HG03521 (cell line): Measurements from ENCODE around the gene HPCAL1.

ENCODE experiments used
- ATAC-seq: cut with Tn5 transposase; IDR thresholded peaks from one replicate; pipeline ENCODE4 v1.9.1; 2021; ENCODE audit warnings: mild to moderate bottlenecking, moderate library complexity; ENCODE audit not compliant: unreplicated experiment

Gene HPCAL1

DNA sequence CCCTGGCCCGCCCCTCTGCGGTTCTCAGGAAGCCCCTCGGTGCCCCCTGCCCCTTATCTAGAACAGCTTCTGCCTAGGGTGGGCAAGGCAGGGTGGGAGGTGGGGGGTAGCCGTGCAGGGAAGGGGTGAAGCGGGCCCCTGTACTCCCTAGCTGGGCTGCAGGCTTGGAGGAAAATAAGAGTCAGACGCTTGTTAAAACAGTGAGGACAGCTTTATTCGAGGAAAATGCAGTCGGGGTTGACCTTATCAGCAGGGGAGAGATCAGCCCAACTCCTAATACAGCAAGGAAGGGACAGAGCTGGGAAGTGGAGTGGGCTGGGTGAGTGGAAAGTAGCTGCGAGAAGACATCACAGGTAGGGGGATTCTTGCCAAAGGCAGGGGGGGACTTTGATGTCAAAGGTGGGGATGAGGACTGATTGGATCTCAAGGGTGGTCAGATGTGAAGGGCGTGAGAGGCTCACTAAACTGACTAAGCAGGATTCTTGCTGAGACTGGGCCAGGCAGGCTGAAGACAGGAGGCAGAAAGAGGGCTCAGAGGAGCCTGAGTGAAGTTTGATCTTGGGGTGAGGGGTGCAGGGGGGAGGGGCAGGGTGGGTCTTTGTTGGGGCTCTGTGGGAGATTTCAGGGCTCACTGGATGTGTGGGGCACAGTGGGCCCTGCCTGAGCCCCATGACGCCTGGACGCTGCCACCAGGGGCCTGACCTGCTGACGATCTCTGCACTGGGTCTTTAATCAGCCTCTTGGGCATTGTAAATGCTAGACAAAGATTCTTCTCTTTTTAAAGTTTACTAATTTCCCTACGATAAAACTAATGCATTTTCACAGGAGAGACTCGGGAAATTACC is 29.9 kb downstream of the HPCAL1 start:
- ATAC-seq = no peak

DNA sequence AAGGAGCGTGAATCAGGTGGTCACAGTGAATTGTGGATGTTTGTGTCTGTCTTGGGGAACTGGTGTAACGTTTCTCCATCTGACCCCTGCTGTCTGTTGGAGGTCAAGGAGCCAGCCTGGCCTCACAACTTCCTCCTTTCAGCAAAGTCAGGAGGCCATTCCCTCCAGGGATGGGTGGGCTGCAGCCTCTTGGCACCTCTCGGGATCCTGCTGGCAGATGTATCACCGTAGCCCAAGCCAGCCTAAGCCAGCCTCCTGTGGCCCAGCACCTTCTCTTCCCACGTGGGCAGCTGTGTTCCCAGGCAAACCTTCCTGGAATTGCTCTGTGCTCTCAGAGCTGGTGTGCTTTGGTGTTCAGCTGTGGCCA is 30.5 kb downstream of the HPCAL1 start:
- no peak for ATAC-seq

DNA sequence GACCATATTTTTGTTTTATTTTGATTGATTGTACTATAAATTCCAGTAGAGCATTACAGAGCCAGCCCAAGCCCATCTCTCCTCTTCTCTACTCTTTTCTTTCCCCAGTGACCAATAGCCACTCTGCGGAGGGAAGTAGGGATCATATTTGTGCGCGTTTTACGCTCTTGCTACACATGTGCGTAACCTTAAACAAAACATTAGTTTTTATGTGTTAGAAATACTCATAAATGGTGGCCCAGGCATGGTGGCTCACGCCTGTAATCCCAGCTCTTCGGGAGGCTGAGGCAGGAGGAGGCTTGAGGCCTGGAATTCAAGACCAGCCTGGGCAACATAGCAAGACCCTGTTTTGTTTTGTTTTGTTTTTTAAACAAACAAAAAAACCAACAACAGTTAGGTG is 31.3 kb downstream of the HPCAL1 start:
- ATAC-seq = no peak

DNA sequence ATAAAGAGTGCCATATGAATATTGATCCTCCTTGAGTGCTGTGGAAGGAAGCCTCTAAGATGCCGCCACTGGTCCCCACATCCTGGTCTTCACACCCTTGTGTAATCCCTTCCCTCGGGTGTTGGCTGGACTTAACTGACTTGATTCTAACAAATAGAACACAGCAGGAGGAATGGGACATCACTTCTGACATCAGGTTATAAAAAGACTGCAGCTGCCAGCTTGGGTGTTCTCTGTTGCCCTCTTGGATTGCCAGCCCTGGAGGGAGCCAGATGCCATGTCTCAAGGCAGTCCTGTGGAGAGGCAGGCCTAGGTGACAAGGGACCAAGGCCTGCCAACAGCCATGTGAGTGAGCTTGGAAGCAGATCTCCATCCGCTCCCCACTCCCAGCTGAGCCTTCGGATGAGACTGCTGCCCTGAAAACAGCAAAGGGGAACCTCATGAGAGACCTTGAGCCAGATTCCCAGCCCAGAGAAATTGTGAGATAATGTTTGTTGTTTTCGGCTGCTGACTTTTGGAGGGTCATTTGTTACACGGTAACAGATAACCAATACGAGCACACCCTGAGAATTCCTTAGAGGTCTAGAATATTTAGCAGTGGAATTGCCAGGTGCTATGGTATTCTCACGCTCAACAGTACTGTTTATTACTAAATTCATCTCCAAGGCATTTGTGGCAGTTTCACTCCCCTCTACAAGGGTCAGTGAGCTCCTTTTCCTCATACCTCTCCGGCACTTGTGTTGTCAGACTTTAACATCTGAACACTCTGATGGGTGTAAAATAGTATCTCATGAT is 32.5 kb downstream of the HPCAL1 start:
- no peak for ATAC-seq

DNA sequence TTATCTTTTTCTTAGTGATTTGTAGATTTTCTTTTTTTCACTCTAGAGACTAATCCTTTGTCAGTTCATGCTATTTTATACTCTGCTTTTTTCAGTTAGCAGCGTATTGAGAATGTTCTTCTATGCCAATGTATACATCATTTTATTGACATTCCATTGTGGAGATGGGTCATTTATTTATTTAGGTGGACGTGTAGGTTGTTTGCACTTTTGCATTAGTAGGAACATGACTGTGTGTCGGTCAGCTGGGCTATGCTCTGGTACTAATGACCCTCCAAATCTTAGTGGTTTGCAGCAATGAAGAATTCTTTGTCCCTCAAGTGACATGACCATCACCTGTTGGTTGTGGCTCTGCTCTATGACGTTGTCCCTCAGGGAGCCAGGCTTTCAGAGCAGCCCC is 33.6 kb downstream of the HPCAL1 start:
- ATAC-seq = no peak

DNA sequence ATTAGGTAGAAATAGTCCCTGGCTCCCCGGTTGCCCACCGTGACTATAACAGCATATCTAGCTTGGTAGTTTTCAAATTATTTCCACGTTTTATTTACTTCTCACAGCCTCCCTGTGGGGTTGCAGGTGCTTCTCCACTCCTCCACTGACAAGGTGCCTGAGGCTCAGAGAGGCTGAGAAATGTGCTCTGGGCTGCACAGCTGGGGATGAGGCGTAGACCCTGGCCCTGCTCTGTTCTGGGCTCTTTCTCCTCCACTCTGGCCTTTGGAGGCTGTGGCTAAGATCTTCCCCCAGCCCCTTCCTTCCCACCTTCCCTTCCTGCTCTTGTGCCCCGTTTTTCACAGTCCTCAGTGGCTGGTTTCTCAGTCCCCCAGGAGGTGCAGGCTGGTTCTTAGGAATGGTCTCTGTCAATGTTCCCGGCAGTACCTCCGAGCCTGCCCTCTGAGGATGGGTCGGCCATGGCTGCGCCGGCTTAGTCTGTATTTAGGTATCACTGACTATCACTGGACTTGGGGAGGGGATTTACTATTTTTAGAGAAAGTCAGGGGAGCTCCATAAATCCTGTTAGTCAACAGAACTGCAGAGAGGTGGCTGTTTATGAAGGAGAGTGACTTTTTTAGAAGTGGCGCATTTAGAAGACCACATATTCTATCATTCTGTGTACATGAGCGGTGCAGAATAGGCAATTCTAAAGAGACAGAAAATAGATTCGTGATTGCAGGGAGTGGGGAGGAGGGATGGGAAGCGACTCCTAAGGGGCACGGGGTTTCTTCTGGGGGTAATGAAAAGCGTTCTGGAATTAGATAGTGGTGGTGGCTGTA is 35.0 kb downstream of the HPCAL1 start:
- ATAC-seq = no peak

DNA sequence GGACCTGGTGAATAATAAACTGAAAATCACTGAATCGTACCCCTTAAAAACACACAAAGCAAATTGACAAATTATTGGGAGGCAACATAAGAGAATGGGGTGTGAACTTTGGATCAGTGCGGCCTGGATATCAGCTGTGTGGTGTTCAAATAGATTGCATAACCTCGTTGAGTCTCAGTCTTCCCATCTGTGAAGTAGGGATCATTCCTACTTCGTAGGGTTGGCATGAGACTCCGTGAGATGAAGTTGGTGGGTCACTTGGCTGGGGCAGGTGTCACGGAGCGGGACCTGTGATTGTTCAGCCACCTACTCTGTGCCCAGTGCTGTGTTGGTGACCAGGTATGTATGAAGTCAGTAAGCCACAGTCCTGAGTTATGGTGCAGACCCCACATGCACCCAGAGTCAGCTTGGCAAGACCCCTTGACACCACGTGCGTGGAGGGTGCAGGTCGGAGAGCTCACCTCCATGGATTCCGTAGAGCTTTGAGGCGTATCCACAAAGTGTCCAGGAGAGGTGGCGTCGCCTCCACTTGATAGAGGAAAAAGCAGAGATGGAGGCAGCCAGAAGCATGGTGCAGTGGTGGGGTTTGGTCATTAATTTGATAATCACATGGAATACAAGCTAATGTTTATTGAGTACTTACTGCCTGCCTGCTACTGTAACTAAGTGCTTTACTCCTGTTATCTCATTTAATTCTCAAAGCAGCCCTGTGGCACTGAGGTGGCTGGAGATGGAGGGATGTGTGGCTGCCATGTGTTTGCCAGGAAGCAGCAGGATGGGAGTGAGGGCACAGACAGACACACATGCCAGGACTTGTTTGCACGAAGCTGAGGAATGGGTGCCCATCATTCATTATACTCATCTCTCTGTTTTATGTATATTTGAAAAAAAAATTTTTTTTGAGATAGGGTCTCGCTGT is 35.8 kb downstream of the HPCAL1 start:
- ATAC-seq = no peak

DNA sequence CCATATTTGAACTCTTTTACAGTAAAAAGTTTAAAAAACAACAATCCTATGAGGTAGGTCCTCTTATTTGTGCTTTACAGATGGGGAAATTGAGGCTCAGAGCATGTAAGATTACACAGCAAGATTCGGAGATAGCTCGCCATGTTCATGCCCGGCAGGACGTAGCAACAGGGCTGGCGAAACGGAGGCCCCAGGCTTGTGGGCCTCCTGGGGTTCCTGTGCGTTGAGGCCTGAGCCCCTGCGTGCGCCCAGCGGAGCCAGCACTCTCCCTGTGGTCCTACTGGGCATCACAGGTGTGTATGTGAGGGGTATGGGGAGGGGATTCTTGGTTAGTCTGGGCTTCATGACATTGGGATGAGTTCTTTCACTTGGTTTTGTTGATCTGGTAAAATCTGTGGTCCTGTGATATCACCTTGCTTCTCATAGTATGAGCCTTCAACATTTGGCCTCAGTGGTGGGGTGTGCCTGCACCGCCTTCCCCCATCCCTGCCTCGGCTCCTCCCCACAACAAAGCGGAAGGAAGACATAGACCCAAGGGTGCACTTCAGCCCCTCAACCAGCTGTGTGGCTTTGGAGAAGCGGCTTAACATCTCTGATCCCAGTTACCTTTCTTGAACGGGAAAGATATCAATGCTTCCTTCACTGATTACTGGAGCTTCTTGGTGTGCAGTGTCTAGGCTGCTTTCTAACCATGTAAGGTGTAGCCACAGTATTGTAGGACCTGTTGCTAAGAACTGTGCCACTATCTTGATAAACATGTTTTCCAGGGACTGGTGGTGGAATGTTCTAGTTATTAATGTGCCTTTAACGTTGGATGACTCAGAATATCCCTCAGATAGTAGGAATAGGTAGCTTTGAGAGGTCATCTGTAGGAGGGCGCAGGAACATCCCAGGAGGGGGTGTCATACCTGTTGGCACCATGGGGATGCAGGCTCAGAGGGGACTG is 37.2 kb downstream of the HPCAL1 start:
- ATAC-seq = no peak

DNA sequence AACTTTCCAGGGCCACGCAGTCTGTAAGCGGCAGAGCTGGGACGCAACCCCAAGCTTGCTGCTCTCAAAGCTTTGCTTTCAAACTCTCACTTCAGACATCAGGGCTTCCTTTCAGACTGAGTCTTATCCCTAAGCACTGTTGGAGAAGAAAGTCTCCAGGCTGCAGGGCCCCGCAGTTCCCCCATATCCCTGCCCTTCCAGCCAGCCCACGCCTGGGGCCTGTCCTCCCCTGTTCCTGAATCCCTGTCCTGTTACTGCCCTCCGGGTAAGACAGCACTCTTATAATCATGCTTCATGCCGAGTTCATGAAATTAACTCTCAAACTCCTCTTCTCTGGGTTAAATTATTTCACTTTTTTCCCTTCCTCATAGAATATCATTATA is 37.9 kb downstream of the HPCAL1 start:
- no peak for ATAC-seq

DNA sequence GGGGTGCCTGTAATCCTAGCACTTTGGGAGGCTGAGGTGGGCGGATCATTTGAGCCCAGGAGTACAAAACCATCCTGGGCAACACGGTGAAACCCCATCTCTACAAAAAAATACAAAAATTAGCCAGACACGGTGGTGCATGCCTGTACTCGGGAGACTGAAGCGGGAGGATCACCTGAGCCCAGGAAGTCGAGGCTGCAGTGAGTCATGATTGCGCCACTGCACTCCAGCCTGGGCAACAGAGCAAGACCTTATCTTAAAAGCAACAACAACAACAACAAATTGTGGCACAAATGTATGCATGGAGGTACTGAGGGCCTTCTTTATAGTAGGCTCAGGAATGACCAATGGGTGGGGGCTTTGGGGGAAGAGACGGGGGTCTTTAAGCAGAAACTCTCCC is 38.5 kb downstream of the HPCAL1 start:
- no peak for ATAC-seq

DNA sequence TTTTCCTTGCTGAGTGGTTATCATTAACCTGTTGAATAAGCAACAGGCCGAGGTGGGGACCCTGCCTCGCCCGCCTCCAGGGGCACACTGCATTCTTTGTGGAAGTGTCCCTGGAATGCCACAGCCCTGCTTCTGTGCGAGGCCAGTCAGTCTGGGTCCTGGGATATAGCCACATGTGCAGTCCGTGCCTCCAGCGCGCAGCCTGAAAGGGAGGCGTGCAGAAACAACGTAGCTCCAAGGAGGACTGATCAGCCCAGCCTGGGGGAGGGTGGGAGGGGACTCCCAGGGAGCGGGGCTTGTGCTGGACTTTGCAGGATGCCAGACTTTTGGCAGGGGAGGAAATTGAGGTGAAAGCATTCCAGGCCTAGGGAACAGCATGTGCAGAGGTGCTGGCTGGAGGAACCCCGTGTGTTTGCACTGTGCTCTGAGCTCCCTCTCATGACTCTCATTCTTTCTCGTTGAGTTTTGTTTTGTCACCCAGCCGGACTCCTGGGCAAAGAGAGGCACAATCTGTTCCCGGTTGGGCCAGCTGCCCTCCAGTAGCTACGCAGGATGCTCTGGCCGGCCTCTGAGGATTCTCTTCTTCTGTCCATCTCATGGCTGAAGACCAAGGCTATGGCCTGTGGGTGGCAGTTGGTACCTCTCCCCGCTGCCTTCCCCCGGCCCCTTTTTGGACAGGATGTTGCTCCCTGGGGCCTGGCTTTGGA is 39.7 kb downstream of the HPCAL1 start:
- ATAC-seq = no peak

DNA sequence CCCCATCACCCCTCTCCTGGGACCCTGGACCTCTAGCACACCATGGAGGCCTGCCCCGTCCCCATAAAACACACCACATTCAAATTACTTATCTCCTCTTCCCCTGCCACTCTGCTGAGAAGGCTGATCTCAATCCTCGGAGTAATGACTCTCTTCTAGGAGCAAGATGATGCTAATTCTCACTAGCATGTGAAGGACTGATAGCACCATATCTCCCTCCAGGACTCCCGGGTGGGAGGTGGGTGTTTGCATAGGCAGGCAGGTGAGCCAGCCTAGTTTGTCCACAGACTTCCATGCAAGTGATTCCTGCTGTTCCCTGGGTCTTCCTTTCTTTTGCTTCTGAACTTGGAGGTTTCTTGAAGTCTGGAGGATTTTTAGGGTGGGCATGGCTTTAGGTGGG is 40.5 kb downstream of the HPCAL1 start:
- ATAC-seq = no peak

DNA sequence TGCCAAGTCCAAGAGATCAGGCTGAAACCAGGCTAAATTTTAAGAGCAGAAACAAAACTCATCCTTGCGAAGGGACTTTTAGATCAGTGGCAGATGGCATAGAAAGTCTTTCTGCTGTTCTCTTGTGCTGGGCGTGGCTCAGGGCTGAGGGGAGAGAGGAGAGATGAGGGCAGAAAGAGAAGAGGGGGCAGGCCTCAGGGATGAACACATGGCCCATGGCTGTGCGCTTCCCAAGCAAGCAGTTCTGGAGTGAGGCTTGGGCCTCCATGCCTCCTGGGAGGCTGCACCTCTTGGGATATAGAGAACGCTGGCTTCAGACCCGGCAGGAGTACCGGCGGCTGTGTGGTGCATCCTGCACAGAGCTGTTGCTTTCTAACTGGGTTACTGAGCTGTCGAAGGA is 41.0 kb downstream of the HPCAL1 start:
- ATAC-seq = no peak

DNA sequence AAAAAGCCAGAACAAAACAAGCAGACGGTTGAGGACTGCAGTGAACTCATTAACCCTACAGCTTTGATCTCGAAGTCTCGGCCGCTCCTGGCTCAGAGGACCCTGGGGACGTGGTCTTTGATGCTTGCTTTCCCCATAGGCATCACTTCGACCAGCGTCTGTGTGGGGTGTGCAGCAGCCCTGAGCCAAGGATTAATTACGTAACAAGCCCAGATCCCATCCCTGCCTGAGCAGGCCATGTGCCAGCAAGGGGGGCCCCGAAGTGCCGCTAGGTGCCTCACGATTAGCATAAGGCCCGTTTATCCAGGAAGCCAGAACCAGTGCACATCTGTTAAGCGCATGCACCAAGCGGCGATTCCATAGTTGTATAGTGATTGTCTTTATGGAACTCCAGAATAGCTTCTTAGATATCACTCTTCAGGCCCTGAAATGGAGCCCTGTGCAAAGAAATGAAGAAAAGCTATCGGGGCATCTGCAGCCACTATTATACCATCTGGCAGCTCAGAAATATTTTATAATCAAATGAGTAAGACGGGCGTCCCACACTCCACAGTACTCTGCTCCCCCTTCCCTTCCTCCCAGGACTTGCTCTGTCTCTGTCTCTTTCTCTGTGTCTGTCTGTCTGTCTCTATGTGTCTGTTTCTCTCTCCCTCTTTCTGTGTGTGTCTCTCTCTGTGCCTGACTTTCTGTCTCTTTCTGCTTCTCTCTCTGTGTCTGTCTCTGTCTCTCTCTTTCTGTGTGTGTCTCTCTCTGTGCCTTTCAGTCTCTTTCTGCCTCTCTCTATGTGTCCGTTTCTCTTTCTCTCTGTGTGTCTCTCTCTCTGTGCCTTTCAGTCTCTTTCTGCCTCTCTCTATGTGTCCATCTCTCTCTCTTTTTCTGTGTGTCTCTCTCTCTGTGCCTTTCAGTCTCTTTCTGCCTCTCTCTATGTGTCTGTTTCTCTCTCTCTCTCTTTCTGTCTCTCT is 41.7 kb downstream of the HPCAL1 start:
- ATAC-seq = no peak

DNA sequence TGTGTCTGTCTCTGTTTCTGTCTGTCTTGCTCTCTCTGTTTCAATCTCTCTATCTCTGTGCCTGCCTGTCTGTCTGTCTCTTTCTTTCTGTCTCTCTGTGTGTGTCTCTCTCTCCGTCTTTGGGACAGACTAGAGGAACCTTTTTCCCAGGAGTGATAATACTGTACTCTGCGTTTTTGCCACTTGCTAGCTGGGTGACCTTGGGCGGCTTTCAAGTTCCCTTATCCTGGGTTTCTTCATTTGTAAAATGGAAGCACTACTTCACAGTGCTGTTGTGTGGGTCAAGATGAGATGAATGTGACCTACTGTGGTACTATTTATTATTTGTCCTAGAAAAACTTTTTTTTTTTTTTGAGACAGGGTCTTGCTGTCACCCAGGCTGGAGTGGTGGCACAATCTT is 42.4 kb downstream of the HPCAL1 start:
- no peak for ATAC-seq

DNA sequence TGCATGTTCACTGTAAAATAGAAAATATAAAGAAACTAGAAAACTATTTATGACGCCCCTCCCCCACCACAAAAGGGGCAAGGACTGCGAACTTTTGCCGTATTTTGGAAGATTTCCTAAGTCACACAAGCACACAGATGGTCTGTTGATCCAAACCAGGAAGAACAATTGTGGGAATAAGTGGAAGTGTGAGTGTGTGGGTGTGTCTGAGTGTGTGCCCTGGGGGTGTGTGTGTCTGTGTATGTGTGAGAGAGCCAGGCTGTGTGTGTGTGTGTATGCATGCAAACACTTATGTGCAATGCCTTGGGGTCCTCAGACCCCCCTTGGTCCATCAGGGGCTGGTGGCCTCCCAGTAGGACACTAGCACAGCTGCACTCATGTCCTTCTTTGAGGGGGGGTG is 43.1 kb downstream of the HPCAL1 start:
- no peak for ATAC-seq

DNA sequence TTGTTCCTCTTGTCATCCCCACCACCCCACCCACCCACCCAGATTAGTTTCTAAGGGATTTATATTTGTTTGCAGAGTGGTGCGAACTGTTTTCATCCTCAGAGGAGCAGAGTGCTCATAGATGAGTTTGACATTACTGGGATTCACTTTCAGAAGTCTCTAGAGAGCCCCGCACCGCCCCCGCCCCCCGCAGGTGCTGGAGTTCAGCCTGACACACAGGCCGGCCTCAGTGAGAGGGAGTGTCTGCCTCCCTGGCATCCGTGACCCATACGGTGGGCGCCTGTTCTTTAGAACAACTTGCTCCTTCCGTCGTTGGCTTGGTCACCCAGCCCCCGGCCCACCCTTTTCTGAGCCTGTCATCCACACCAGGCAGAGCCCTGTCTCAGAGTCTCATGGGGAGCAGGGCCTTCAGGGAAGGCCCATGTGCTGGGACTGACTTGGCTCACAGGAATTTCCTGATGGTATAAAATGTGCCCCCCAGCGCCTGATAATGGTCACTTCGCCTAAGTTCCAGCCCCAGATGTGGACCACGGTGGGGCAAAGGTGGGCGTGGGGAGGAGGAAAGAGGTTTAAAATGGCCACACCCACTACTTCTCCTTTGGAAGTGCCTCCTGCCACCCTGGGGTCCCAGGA is 44.3 kb downstream of the HPCAL1 start:
- no peak for ATAC-seq
